Thyroid gland (tissue), 4 donors: ENCODE measurements around the gene ASH1L.

ENCODE experiments used
- CTCF ChIP-seq, 6 experiments: fragments of 200-600 bp in 3 of 6; fragments of 450-650 bp in 3 of 6; sonication (generic) in 3 of 6; IDR thresholded peaks; one replicate each; pipeline ENCODE4 v1.5.1; 2016 to 2019; ENCODE audit warnings: antibody characterized with exemption in 6 of 6, mild to moderate bottlenecking in 2 of 6, inconsistent platforms in 1 of 6, moderate library complexity in 1 of 6
- POLR2A ChIP-seq, 2 donors: fragments of 450-650 bp; IDR thresholded peaks; one replicate each; pipeline ENCODE4 v1.6.1; 2017; ENCODE audit warnings: antibody characterized with exemption in 2 of 2, mild to moderate bottlenecking in 2 of 2, moderate library complexity in 1 of 2

GRCh38 chr1:155609515-155610256 is 47.1 kb upstream of the ASH1L start, which contains the start of gene MSTO1:
- TF ChIP-seq CTCF (IDR thresholded peaks at IDR 0.05) (no peak), POLR2A (IDR thresholded peaks at IDR 0.05) (peak in 1 of 2 donors; percentile 48)
